DND-41 (cell line): ENCODE results near the gene PSMB9.

ENCODE experiments used
- EZH2 ChIP-seq: IDR thresholded peaks from 3 replicates; pipeline ENCODE4 v1.6.1; 2012; ENCODE audit warnings: borderline replicate concordance, low read depth, mild to moderate bottlenecking, moderate library complexity, low read length, inconsistent platforms; ENCODE audit not compliant: severe bottlenecking
- TF ChIP-seq, protein P1 (sequence below): IDR thresholded peaks from 2 replicates; pipeline ENCODE4 v1.5.1; 2012; ENCODE audit warnings: borderline replicate concordance, low read length, moderate library complexity, mild to moderate bottlenecking; ENCODE audit not compliant: poor library complexity, severe bottlenecking; ENCODE audit errors: extremely low read depth

DNA sequence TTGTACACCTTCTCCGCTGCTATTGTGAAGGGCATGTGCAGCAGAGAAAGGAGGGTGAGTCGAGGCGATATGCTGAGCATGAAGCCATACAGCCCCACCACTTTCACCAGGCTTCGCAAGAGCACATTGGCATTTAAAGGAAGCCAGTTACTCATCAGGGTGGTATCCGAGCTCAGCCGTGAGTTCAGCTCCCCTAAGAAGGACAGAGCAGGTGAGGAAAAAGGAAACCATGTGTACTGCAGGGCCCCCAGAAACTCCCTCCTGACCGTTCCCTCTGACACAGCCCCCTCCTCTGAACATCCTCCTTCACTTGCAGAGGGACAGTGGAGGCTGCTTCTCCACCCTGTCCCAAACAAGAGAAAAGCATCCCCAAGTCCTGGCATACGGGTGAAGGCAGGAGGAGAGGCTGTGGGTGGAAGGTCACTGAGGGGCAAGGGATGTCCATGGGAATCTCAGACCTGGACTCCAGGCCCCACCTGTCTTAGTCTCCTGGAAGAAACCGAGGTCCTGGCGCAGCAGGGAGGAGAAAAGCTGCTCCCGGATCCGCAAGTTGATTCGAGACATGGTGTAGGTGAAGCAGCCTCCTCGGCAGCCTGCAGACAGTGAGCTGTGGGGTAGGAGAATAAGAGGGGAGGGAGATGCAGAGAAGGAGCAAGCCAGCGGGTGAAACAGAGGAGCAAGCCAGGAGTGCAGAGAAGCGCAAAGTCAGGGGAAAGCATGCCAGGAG lies 18.7 kb upstream of the PSMB9 start:
- TF ChIP-seq, protein P1, sequence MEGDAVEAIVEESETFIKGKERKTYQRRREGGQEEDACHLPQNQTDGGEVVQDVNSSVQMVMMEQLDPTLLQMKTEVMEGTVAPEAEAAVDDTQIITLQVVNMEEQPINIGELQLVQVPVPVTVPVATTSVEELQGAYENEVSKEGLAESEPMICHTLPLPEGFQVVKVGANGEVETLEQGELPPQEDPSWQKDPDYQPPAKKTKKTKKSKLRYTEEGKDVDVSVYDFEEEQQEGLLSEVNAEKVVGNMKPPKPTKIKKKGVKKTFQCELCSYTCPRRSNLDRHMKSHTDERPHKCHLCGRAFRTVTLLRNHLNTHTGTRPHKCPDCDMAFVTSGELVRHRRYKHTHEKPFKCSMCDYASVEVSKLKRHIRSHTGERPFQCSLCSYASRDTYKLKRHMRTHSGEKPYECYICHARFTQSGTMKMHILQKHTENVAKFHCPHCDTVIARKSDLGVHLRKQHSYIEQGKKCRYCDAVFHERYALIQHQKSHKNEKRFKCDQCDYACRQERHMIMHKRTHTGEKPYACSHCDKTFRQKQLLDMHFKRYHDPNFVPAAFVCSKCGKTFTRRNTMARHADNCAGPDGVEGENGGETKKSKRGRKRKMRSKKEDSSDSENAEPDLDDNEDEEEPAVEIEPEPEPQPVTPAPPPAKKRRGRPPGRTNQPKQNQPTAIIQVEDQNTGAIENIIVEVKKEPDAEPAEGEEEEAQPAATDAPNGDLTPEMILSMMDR: no peak
- no peak for TF ChIP-seq EZH2
